Osteoblast (primary cell): Measurements from ENCODE around the gene FBLN1. TPM values are rescaled to one million over a fixed set of nuclear protein-coding genes. Genes with fewer than 3 reads are reported as not detected.

ENCODE experiments used
- DNase-seq: peaks from one replicate; pipeline ENCODE4 v3.0.0; 2011; ENCODE audit warnings: low spot score, mixed read lengths; ENCODE audit not compliant: insufficient read length; ENCODE audit errors: missing footprints
- H2AFZ ChIP-seq: 2 replicates; pipeline ENCODE4 v1.6.0; 2011; ENCODE audit warnings: mild to moderate bottlenecking, low read length
- H3K27ac ChIP-seq: 2 replicates; pipeline ENCODE4 v1.5.1; 2011; ENCODE audit warnings: mild to moderate bottlenecking, low read depth, low read length, moderate library complexity
- H3K27me3 ChIP-seq: 2 replicates; pipeline ENCODE4 v1.6.0; 2012; ENCODE audit warnings: mild to moderate bottlenecking, control low read depth, inconsistent platforms, low read length, moderate library complexity; ENCODE audit not compliant: insufficient read depth
- H3K36me3 ChIP-seq: 2 replicates; pipeline ENCODE4 v1.5.1; 2011; ENCODE audit warnings: mild to moderate bottlenecking, low read length, control low read depth, moderate library complexity; ENCODE audit not compliant: insufficient read depth
- H3K4me1 ChIP-seq: 2 replicates; pipeline ENCODE4 v1.5.1; 2011; ENCODE audit warnings: mild to moderate bottlenecking, low read length, control low read depth, moderate library complexity; ENCODE audit not compliant: insufficient read depth
- H3K4me2 ChIP-seq: 2 replicates; pipeline ENCODE4 v1.6.0; 2011; ENCODE audit warnings: mild to moderate bottlenecking, low read length; ENCODE audit not compliant: insufficient read depth
- H3K4me3 ChIP-seq: fragments of 200-600 bp; sonication (generic); 3 replicates; pipeline ENCODE4 v1.5.1; 2012; ENCODE audit warnings: mild to moderate bottlenecking, low read length, inconsistent platforms; ENCODE audit not compliant: insufficient read depth
- H3K79me2 ChIP-seq: 2 replicates; pipeline ENCODE4 v1.6.0; 2012; ENCODE audit warnings: mild to moderate bottlenecking, low read length, control low read depth, inconsistent platforms; ENCODE audit not compliant: insufficient read depth
- H3K9me3 ChIP-seq: 2 replicates; pipeline ENCODE4 v1.5.1; 2011; ENCODE audit warnings: low read depth, low read length, control low read depth
- H4K20me1 ChIP-seq: 2 replicates; pipeline ENCODE4 v1.6.0; 2012; ENCODE audit warnings: mild to moderate bottlenecking, low read length, control low read depth; ENCODE audit not compliant: insufficient read depth
- CTCF ChIP-seq: IDR thresholded peaks from 2 replicates; pipeline ENCODE4 v1.5.1; 2011; ENCODE audit warnings: mild to moderate bottlenecking, low read depth, low read length, moderate library complexity; ENCODE audit errors: extremely low read depth
- total RNA-seq: library from RNA; depleted of rRNA; stranded (reverse); fragments of >200 nt; gene quantifications from 2 replicates; pipeline ENCODE4 v1.2.3, GENCODE V29; 2012

The FBLN1 gene
- total RNA-seq, 1 donor = 88.3 TPM

GRCh38 chr22:45522462-45522861 lies 19.8 kb downstream of the FBLN1 start:
- H3K4me2 ChIP-seq = no peak overlapping the region
- no peak overlapping the region for H2AFZ ChIP-seq
- no peaks in the 10 kb centered on the region for H3K4me1 ChIP-seq
- no peak overlapping the region for H3K27ac ChIP-seq
- H3K9me3 ChIP-seq = no peaks in the 10 kb centered on the region
- no peak for TF ChIP-seq CTCF
- H3K27me3 ChIP-seq = no peaks in the 10 kb centered on the region
- H4K20me1 ChIP-seq = peaks cover 2% of the 10 kb centered on the region
- H3K36me3 ChIP-seq = no peaks in the 10 kb centered on the region
- no peak for DNase-seq
- no peaks in the 10 kb centered on the region for H3K79me2 ChIP-seq
- no peak overlapping the region for H3K4me3 ChIP-seq

- H3K36me3 ChIP-seq = no peaks in the 10 kb centered on the region
- no peaks in the 10 kb centered on the region for H3K79me2 ChIP-seq
- no peak overlapping the region for H3K27ac ChIP-seq
Measured at GRCh38 chr22:45524157-45524556, 21.5 kb downstream of the FBLN1 start.

GRCh38 chr22:45524966-45525365 lies 22.3 kb downstream of the FBLN1 start:
- no peak for DNase-seq
- Histone ChIP-seq H3K4me1 (no peaks in the 10 kb centered on the region), H3K36me3 (no peaks in the 10 kb centered on the region), H3K79me2 (no peaks in the 10 kb centered on the region), H3K4me3 (no peak overlapping the region), H3K27me3 (no peaks in the 10 kb centered on the region), H4K20me1 (no peaks in the 10 kb centered on the region), H3K27ac (no peak overlapping the region), H3K4me2 (no peak overlapping the region), H2AFZ (no peak overlapping the region), H3K9me3 (no peaks in the 10 kb centered on the region)
- TF ChIP-seq CTCF = no peak

More at GRCh38 chr22:45524157-45524556, 21.5 kb downstream of the FBLN1 start:
- Histone ChIP-seq H4K20me1 (no peaks in the 10 kb centered on the region), H3K9me3 (no peaks in the 10 kb centered on the region), H3K4me1 (no peaks in the 10 kb centered on the region), H2AFZ (no peak overlapping the region), H3K4me3 (no peak overlapping the region), H3K27me3 (no peaks in the 10 kb centered on the region), H3K4me2 (no peak overlapping the region)
- TF ChIP-seq CTCF = no peak
- DNase-seq = peak; percentile 5

GRCh38 chr22:45525480-45525879 lies 22.8 kb downstream of the FBLN1 start:
- no peak overlapping the region for H2AFZ ChIP-seq
- H3K27me3 ChIP-seq = no peaks in the 10 kb centered on the region
- no peak overlapping the region for H3K4me2 ChIP-seq
- H3K4me1 ChIP-seq = no peaks in the 10 kb centered on the region
- no peak overlapping the region for H3K27ac ChIP-seq
- no peaks in the 10 kb centered on the region for H3K9me3 ChIP-seq
- no peak overlapping the region for H3K4me3 ChIP-seq
- no peaks in the 10 kb centered on the region for H3K79me2 ChIP-seq
- H4K20me1 ChIP-seq = no peaks in the 10 kb centered on the region
- DNase-seq = no peak
- H3K36me3 ChIP-seq = no peaks in the 10 kb centered on the region
- no peak for TF ChIP-seq CTCF
